ENCODE data around the gene SLC17A1. TPM values are rescaled to one million over a fixed set of nuclear protein-coding genes. Genes with fewer than 3 reads are reported as not detected.
A peak's percentile ranks its signal among the peaks of the same experiment; 100 is the strongest.

SLC17A1 gene
- total and polyA plus RNA-seq, 4 donors = 0.12 TPM; not detected in 3

DNA sequence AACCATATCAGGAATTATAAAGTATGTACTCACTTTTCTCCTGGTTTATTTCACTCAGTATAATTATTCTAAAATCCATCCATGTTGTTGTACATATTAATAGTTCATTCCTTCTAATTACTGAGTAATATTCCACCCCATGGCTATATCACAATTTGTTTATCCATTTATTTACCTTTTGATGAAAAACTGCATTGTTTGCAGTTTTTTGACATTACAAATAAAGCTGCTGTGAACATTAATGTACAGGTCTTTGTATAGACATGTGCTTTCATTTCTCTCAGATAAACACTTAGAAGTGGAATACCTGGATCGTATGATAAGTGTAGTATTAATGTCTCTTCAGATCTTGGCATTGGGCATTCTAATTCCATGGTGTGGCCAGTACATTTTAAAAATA lies 38.0 kb upstream of the SLC17A1 start:
- Histone ChIP-seq H3K9me3 (ENCODE audit: control insufficient read depth, insufficient read depth, low read length) (peaks cover 1% of the 10 kb centered on the region), H3K4me3 (ENCODE audit: low read depth, low read length) (no peak overlapping the region), H3K27ac (ENCODE audit: low read depth, low read length) (no peak overlapping the region), H3K36me3 (ENCODE audit: control insufficient read depth, insufficient read depth, low read length) (no peaks in the 10 kb centered on the region), H3K4me1 (ENCODE audit: control insufficient read depth, insufficient read depth, low read length) (no peaks in the 10 kb centered on the region), H3K27me3 (ENCODE audit: control insufficient read depth, insufficient read depth, low read length) (no peaks in the 10 kb centered on the region)
- no peak for DNase-seq (ENCODE audit: low read depth in 4 of 6, low spot score in 6 of 6)
- WGBS (ENCODE audit: insufficient coverage) = no CpG with 5 or more reads among the region's 1 CpG

DNA sequence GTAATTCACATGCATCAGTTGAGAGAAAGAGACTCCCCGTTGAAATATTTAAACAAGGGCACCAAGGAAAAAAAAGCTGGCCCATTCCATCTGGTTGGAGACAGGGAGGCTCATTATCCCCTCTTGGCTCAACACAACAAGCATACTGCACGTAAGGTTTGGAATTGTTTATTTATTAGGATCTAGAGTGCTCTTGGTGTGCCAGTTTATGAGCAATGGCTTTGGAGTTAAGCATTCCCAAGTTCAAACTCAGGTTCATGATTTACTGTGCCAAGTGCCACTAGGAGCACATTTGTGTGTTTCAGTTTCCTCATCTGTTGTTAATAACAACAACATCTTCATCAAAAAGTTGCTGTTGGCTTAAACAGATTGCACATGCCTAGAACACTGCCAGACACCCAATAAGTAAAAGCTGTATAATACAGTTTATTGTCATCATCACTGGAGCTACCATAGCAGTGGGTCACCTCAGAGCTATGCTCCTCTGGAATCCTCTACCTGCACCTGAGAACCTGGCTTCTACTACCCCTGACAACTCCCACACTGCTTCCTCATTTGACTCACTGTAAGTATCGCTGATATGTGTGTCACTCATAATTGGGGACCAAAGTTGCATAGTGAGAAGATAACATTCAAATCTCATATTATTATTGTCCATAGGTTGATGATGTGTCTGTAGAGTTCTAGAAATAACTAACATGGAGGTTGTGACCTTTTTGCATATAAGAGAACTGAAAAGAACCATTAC lies 36.8 kb upstream of the SLC17A1 start:
- H3K4me3 ChIP-seq (ENCODE audit: low read depth, low read length) = no peak overlapping the region
- no peak overlapping the region for H3K27ac ChIP-seq (ENCODE audit: low read depth, low read length)
- no peaks in the 10 kb centered on the region for H3K4me1 ChIP-seq (ENCODE audit: control insufficient read depth, insufficient read depth, low read length)
- no CpG with 5 or more reads among the region's 3 CpGs for WGBS (ENCODE audit: insufficient coverage)
- no peak for DNase-seq (ENCODE audit: low read depth in 4 of 6, low spot score in 6 of 6)
- no peaks in the 10 kb centered on the region for H3K36me3 ChIP-seq (ENCODE audit: control insufficient read depth, insufficient read depth, low read length)
- no peaks in the 10 kb centered on the region for H3K9me3 ChIP-seq (ENCODE audit: control insufficient read depth, insufficient read depth, low read length)
- H3K27me3 ChIP-seq (ENCODE audit: control insufficient read depth, insufficient read depth, low read length) = no peaks in the 10 kb centered on the region

DNA sequence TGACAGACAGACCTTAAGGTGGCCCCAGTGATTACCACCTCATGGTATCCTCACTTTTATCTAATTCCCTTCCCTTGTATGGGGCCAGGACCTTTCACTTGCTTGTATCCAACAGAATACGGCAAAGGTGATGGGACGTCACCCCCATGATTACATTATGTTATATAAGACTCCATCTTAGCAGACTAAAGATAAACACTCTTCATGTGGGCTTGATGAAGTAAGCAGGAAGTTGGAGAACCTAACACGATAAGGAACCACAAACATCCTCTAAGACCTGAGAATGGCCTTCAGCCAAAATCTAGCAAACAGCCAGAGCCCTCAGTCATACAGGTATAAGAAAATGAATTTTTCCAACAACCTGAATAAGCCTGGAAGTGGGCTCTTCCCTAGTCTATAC lies 34.2 kb upstream of the SLC17A1 start:
- H3K27me3 ChIP-seq (ENCODE audit: control insufficient read depth, insufficient read depth, low read length) = no peaks in the 10 kb centered on the region
- H3K9me3 ChIP-seq (ENCODE audit: control insufficient read depth, insufficient read depth, low read length) = no peaks in the 10 kb centered on the region
- H3K36me3 ChIP-seq (ENCODE audit: control insufficient read depth, insufficient read depth, low read length) = no peaks in the 10 kb centered on the region
- no CpG with 5 or more reads among the region's 3 CpGs for whole genome bisulfite sequencing (ENCODE audit: insufficient coverage)
- H3K4me3 ChIP-seq (ENCODE audit: low read depth, low read length) = no peak overlapping the region
- H3K27ac ChIP-seq (ENCODE audit: low read depth, low read length) = no peak overlapping the region
- no peak for DNase-seq (ENCODE audit: low read depth in 4 of 6, low spot score in 6 of 6)
- H3K4me1 ChIP-seq (ENCODE audit: control insufficient read depth, insufficient read depth, low read length) = no peaks in the 10 kb centered on the region

DNA sequence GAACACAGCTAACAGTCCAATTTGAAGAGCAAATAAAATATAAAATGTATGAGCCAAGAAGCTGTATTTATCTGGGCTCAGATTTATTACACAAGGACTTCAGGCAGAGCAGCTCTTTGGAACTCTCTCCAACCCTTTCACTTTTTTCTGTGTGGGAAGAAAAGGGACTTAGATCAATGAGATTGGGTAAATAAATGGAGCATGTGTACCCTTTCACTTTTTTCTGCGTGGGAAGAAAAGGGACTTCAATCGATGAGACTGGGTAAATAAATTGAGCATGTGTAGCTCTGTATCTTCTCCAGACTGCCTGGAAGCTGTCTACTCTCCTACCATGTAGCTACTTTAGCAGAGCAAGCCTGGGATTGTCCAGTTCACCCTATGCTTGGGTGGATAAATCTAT lies 31.5 kb upstream of the SLC17A1 start:
- Histone ChIP-seq H3K36me3 (ENCODE audit: control insufficient read depth, insufficient read depth, low read length) (no peaks in the 10 kb centered on the region), H3K9me3 (ENCODE audit: control insufficient read depth, insufficient read depth, low read length) (no peaks in the 10 kb centered on the region), H3K27ac (ENCODE audit: low read depth, low read length) (no peak overlapping the region), H3K27me3 (ENCODE audit: control insufficient read depth, insufficient read depth, low read length) (no peaks in the 10 kb centered on the region), H3K4me3 (ENCODE audit: low read depth, low read length) (no peak overlapping the region), H3K4me1 (ENCODE audit: control insufficient read depth, insufficient read depth, low read length) (no peaks in the 10 kb centered on the region)
- DNase-seq (ENCODE audit: low read depth in 4 of 6, low spot score in 6 of 6) = peak in 1 of 6 donors; percentile 2
- WGBS (ENCODE audit: insufficient coverage) = 20% methylated on average over 1 of the region's 2 CpGs

DNA sequence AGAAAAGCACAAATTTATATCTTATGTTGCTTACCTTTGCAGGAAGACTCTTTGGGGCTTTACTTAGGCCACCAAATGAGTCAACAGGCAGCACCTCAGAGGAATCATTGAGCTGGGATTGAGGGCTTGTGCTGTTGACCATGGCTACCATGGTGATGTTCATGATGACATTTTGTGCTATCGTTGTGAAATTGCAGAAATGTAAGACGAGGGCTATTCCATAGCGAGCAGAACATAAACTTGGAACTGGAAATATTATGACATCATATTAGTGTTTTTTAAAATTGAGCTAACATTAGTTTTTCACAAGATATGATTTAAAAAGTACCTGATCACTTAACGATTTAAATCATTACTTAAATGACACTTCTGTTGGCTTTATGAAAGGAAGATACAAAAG lies 30.3 kb upstream of the SLC17A1 start:
- H3K4me3 ChIP-seq (ENCODE audit: low read depth, low read length) = no peak overlapping the region
- H3K9me3 ChIP-seq (ENCODE audit: control insufficient read depth, insufficient read depth, low read length) = no peaks in the 10 kb centered on the region
- WGBS (ENCODE audit: insufficient coverage) = no CpG with 5 or more reads among the region's 4 CpGs
- no peak overlapping the region for H3K27ac ChIP-seq (ENCODE audit: low read depth, low read length)
- H3K27me3 ChIP-seq (ENCODE audit: control insufficient read depth, insufficient read depth, low read length) = no peaks in the 10 kb centered on the region
- no peaks in the 10 kb centered on the region for H3K4me1 ChIP-seq (ENCODE audit: control insufficient read depth, insufficient read depth, low read length)
- no peaks in the 10 kb centered on the region for H3K36me3 ChIP-seq (ENCODE audit: control insufficient read depth, insufficient read depth, low read length)
- DNase-seq (ENCODE audit: low read depth in 4 of 6, low spot score in 6 of 6) = no peak

DNA sequence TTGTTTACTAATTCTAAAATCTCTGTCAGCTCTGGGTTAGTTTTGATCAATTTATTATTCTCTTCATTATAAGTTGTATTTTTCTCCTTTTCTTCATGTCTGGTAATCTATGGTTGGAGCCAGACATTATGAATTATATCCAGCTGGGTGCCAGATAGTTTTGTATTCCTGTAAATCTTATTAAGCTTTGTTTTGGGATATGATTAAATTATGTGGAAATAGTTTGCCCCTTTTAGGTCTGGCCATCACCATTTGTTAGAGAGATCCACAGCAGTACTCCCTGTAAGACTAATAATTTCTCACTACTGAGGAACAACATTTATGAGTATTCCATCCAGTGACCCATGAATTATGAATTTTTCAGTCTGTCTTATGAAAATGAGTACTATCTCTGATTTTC lies 20.9 kb upstream of the SLC17A1 start:
- DNase-seq (ENCODE audit: low read depth in 4 of 6, low spot score in 6 of 6) = no peak
- no peak overlapping the region for H3K27ac ChIP-seq (ENCODE audit: low read depth, low read length)

DNA sequence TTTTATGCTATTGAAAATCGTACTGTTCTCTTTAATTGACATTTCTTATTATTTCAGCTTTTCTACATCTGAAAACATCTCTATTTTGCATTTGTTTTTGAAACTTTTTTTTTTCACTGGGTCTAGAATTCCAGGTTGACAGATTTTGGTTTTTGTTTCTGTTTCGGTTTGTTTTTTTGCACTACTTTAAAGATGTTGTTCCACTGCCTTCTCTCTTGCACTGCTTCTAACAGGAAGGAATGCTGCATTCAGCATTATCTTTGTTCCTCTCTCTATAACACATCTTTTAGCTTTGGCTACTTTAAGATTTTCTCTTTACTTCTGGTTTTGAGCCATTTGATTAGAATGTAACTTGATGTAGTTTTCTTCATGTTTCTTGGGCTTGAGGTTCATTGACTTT lies 20.1 kb upstream of the SLC17A1 start:
- DNase-seq (ENCODE audit: low read depth in 4 of 6, low spot score in 6 of 6) = no peak
- no CpG with 5 or more reads among the region's 2 CpGs for WGBS (ENCODE audit: insufficient coverage)
- no peaks in the 10 kb centered on the region for H3K27me3 ChIP-seq (ENCODE audit: control insufficient read depth, insufficient read depth, low read length)
- H3K27ac ChIP-seq (ENCODE audit: low read depth, low read length) = no peak overlapping the region
- H3K4me3 ChIP-seq (ENCODE audit: low read depth, low read length) = no peak overlapping the region
- H3K36me3 ChIP-seq (ENCODE audit: control insufficient read depth, insufficient read depth, low read length) = no peaks in the 10 kb centered on the region
- H3K4me1 ChIP-seq (ENCODE audit: control insufficient read depth, insufficient read depth, low read length) = no peaks in the 10 kb centered on the region
- H3K9me3 ChIP-seq (ENCODE audit: control insufficient read depth, insufficient read depth, low read length) = no peaks in the 10 kb centered on the region

More for the DNA sequence above, 20.9 kb upstream of the SLC17A1 start:
- Histone ChIP-seq H3K4me1 (ENCODE audit: control insufficient read depth, insufficient read depth, low read length) (no peaks in the 10 kb centered on the region), H3K4me3 (ENCODE audit: low read depth, low read length) (no peak overlapping the region), H3K27me3 (ENCODE audit: control insufficient read depth, insufficient read depth, low read length) (no peaks in the 10 kb centered on the region), H3K9me3 (ENCODE audit: control insufficient read depth, insufficient read depth, low read length) (no peaks in the 10 kb centered on the region), H3K36me3 (ENCODE audit: control insufficient read depth, insufficient read depth, low read length) (no peaks in the 10 kb centered on the region)

DNA sequence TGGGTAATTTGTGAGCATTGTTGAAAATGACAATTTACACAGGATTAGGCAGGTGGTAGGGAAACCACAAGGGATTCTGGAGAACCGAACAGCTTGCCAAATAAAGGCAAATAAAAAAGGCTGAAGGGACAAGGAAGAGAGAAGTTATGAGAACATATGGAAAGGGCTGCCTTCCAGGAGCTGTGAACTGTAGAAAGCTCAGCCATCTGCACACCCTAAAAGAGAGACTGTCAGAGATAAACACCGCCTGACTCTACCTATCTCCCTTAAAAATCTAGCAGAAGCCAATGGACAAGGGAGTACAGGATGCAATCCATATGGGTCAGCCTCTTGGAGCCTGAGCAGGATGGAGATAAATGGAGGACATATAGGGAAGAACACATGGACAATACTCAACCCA lies 12.7 kb upstream of the SLC17A1 start:
- H3K4me1 ChIP-seq (ENCODE audit: control insufficient read depth, insufficient read depth, low read length) = no peaks in the 10 kb centered on the region
- DNase-seq (ENCODE audit: low read depth in 4 of 6, low spot score in 6 of 6) = peak in 1 of 6 donors; percentile 13
- WGBS (ENCODE audit: insufficient coverage) = 33% methylated on average over 1 of the region's 2 CpGs

DNA sequence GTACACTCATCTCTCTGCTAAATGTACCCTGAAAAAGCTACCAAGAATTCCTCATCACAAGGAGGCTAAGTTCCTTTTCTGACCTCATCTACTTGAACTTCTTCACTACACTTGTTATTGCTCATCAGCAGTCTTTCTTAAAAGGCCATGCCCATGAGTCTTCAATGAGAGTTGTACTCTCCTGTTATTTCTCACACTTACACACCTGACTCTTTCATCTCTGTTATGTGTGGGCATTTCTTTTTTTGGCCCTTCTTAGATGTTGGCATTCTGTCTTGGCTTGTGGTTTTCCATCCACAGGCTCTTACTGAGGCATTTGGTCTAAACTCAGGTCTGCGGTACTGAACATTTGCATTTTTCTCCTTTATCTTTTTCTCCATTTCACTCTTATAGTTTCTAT lies 10.7 kb upstream of the SLC17A1 start:
- Histone ChIP-seq H3K27me3 (ENCODE audit: control insufficient read depth, insufficient read depth, low read length) (no peaks in the 10 kb centered on the region), H3K4me3 (ENCODE audit: low read depth, low read length) (no peak overlapping the region), H3K4me1 (ENCODE audit: control insufficient read depth, insufficient read depth, low read length) (no peaks in the 10 kb centered on the region), H3K9me3 (ENCODE audit: control insufficient read depth, insufficient read depth, low read length) (no peaks in the 10 kb centered on the region), H3K27ac (ENCODE audit: low read depth, low read length) (no peak overlapping the region), H3K36me3 (ENCODE audit: control insufficient read depth, insufficient read depth, low read length) (no peaks in the 10 kb centered on the region)
- WGBS (ENCODE audit: insufficient coverage) = no CpG with 5 or more reads among the region's 1 CpG
- no peak for DNase-seq (ENCODE audit: low read depth in 4 of 6, low spot score in 6 of 6)

More for the DNA sequence above, 12.7 kb upstream of the SLC17A1 start:
- Histone ChIP-seq H3K27ac (ENCODE audit: low read depth, low read length) (no peak overlapping the region), H3K4me3 (ENCODE audit: low read depth, low read length) (no peak overlapping the region), H3K27me3 (ENCODE audit: control insufficient read depth, insufficient read depth, low read length) (no peaks in the 10 kb centered on the region), H3K9me3 (ENCODE audit: control insufficient read depth, insufficient read depth, low read length) (no peaks in the 10 kb centered on the region), H3K36me3 (ENCODE audit: control insufficient read depth, insufficient read depth, low read length) (no peaks in the 10 kb centered on the region)

DNA sequence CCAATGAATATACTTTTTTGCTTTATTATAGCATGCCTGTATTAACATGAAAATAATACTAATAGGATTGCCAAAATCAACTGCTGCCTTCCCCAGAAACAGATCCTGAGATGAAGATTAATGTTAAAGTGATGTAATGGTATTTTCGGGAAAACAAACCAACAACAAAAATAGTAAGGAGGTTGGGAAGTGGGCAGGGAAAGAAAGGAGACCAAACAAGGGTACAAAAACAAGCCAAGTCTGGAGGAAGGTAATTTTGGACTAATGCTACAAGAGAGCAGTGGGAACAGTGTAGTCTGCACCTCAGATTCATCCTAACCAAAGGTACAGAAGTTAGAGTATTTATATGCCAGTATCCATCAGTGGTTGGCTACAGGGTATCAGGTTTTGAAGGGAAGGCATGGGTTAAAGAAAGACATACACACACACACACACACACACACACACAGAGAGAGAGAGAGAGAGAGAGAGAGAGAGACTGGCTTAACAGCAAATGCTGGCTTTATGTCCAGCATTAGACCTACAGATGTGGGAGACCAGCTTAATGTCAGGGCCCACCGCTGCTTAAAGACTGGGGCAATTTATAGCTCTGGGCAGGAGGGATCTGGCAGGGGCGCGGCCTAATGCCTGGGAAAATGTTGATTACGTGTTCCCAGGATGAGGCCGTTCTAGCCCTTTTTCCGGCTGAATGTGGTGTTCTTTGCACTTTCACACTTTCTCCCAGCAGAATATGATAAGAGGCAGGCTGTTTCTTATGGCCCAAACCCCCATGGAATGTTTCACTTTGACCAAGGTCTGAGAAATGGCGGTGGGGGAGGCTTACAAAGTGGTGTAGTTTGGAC lies 3.8 kb upstream of the SLC17A1 start:
- Histone ChIP-seq H3K4me1 (ENCODE audit: control insufficient read depth, insufficient read depth, low read length) (no peaks in the 10 kb centered on the region), H3K4me3 (ENCODE audit: low read depth, low read length) (no peak overlapping the region), H3K27me3 (ENCODE audit: control insufficient read depth, insufficient read depth, low read length) (no peaks in the 10 kb centered on the region), H3K36me3 (ENCODE audit: control insufficient read depth, insufficient read depth, low read length) (no peaks in the 10 kb centered on the region), H3K27ac (ENCODE audit: low read depth, low read length) (peak overlapping the region; percentile 27), H3K9me3 (ENCODE audit: control insufficient read depth, insufficient read depth, low read length) (no peaks in the 10 kb centered on the region)
- 65% methylated on average over 6 of the region's 8 CpGs for WGBS (ENCODE audit: insufficient coverage)
- peak in 2 of 6 donors; percentile 11 to 31 for DNase-seq (ENCODE audit: low read depth in 4 of 6, low spot score in 6 of 6)

Data from spinal cord (tissue), 10 donors.